ENCODE results near the gene DVL3.

DNA sequence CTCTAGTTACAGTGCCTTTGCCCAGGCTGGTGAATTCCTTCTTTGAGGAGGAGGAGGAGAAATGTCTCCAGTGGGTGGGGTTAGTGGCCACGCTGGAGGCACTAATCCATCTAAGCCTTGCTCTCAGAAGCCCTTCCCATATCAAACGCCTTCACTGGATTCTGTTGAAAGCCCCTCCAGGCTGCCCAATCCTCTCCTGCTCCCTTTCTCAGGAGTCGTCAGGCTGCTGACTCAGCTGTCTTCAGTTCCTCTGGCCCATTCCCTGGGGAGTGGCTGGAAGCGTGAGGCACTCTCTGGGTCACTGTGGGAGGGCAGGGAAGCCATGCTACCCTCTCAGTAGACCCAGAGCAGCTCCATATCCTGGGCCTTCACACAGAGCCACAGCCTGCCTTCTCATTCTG lies 22.2 kb downstream of the DVL3 start:
- TF ChIP-seq CTCF (IDR thresholded peaks at IDR 0.05) (no peak), POLR2A (IDR thresholded peaks at IDR 0.05) (no peak), POLR2AphosphoS5 (IDR thresholded peaks at IDR 0.05) (no peak)
